NCI-H446 treated with DMSO at 0.1 percent for 48 hours (cell line): ENCODE measurements around the gene C16orf74.

Experiments
- DNase-seq: peaks from one replicate; lab custom pipeline; 2025; lab: John Stamatoyannopoulos, UW

C16orf74 gene

GRCh38 chr16:85750827-85751697 lies at the start of gene C16orf74:
Gene C16orf74 (minus strand): TSS chr16:85751096. CDS start chr16:85735217, 15,879 bp downstream.
- no peak for DNase-seq

DNA sequence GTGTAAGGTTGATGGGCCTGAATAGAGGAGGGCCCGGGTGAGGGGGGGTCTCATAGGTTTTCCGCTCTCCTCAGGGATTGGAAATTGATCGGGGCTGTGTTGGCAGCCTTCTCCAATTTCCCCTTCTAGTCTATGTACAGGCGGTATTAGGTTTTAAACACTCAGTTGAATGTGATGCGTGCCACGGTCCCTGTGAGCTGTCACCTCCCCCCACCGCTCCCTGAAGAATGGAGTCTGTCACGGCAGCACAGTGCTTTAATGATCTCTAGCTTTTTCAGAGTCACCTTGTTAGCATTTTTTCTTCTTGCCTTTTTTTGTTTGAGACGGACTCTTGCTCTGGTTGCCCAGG lies 49.4 kb upstream of the C16orf74 start:
- DNase-seq = no peak

DNA sequence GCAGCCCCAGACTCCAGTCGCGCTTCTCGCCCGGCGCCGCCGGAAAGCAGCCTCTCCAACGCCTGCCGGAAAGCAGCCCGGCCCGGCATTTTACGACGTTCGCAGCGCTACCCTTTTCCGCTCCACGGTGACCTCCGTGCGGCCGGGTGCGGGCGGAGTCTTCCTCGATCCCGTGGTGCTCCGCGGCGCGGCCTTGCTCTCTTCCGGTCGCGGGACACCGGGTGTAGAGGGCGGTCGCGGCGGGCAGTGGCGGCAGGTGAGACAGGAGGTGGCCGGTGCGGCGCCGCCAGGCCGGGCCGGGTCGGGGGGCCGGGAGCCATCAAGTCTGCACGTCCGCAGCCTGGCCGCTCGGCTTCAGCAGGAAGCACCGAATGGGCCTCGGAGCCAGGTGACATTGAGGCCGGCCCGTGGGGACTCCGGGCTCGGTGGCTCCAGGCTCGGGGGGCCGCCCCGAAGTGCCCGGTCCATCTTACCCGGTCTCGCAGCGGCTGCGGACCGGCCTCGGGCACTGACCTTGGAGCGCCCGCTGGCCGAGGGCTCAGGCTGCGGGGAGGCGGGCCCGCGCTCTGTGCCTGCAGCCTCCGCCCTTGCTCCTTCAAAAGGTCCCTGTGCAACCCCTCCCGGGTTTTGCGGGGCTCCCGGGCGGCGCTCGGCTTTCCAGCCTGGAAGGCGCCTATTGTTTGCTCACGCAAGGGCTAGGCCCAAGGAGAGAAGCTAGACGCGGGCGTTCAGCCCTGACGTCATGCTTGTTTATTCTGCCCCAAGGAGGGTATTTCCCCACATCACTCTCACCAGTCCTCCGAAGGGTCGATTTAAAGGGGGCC lies 48.8 kb upstream of the C16orf74 start, which contains the start of the genes COX4I1 and EMC8:
Gene COX4I1, plus strand, starts transcription at position 199 of the 824 bp plus-strand sequence. CDS start 1,511 bp downstream, outside the sequence.
Gene EMC8, minus strand, starts transcription at position 48 of the 824 bp plus-strand sequence. CDS start 249 bp downstream, outside the sequence.
- DNase-seq = peak; percentile 58

- DNase-seq = no peak
Measured at GRCh38 chr16:85798901-85799496, 48.1 kb upstream of the C16orf74 start.

- no peak for DNase-seq
Measured at GRCh38 chr16:85798283-85798776, 47.4 kb upstream of the C16orf74 start.

- DNase-seq = no peak
Measured at GRCh38 chr16:85796599-85796998, 45.7 kb upstream of the C16orf74 start.

DNA sequence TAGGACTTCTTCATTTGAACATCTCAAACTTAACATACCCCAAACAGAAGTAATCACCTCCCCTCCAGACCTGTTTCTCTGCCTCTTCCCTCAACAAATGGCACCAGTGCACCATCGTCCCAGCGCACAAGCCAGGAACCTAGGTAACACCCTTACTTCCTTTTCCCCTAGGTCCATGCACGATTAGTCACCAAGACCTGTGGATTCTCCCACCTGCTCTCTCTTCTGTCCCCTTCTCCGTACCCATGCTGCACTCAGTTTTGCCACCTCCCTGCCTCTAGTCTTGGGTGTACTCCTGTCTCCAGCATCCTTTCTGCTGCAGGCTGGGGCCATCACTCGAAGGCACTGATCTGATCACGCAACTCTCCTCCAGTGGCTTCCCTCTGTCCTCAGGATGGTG lies 45.3 kb upstream of the C16orf74 start:
- DNase-seq = no peak

- no peak for DNase-seq
Measured at GRCh38 chr16:85794696-85795095, 43.8 kb upstream of the C16orf74 start.

DNA sequence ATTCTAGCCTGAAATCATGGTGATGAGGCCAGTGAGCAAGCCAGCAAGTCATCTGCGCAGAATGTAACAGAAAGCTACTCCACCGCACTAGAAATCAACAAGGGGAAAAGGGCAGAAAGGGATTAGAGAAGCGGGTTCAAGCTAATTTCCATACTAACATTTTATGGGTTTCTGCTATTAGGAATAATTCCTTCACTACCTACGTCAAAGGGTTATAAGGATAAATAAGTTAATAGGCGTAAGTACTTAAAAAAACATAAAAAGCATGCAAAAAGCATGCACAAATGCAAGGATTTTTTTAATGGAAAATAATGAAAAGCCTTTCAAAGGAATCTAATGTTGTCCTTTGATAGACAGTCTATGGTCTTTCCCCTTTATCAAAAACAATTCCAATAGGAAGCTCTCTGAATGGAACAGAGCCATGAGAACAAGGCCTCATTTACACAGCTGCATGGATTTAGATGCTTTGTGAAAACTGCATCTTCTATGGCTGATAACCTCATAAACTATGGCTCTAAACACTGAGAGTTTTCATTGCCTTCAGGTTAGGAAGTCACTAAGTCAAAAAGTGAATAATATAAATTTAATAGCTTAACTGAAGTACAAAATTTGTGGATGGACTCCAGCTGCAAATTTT lies 42.9 kb upstream of the C16orf74 start:
- no peak for DNase-seq

DNA sequence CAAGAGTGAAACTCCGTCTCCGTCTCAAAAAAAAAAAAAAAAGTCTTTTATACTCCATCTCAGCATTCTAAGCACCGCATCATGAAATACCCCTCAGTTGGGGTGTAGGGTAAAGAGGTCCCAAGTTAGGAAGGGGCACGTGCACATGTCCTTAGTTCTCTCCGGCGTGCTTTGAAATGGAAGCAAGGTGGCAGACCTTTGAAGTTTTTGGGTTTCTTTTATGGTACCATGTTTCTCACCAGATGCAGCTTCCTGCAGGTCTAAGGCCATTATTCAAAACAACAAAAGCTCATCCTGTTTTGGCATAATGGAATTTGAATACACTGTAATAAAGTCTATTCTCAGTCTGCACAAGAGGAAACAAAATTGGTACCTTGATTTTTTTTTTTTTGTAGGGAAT lies 38.9 kb upstream of the C16orf74 start:
- no peak for DNase-seq

DNA sequence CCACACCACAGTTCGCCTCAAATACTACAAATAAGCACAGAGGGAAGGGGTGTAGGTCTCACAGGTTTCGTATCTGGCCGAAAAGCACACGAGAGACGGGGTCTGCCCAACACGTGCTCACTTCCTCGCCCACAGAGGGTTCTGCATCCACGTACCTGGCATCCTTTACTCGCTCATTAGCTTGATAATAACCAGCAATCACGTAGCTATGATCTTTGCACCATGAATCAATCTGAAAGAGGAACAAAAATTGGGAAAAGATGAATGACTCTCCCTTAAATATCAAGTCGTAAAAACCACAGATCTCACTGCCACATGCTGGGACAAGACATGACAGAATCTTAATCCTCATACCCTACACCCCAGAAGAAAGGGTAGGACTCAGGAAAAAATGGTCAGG lies 37.9 kb upstream of the C16orf74 start:
- no peak for DNase-seq

GRCh38 chr16:85785927-85786326 lies 35.0 kb upstream of the C16orf74 start:
- no peak for DNase-seq

DNA sequence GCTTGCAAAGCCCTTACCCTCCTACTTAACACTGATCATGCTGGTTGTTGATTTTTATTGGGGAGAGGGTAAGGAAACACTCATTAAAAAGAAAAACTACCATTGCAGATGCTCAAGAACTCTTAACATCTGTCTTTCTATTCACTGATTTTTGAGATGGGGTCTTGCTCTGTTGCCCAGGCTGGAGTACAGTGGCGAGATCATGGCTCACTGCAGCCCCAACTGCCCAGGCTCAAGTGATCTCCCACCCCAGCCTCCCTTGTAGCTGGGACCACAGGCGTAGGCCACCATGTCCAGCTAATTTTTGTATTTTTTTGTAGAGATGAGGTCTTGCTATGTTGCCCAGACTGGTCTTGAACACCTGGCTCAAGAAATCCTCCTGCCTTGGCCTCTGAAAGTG lies 33.9 kb upstream of the C16orf74 start:
- DNase-seq = no peak

DNA sequence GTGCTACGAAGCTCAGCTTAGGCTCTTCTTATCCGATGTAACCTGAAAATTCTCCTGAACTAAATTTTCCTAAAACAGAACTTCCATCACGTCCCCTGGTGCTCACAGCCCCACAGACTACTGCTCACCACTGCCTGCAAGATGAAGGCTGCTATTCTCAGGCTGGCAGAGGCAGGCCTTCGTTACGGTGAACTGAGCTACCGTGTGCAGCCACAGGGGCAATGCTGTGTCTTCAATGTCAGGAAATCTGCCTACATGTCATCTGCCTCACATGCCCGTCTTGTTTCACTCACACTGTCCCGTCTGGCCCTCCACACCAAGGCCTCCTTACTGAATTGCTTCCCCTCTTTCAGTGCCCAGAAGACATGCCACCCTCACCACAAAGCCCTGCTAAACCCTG lies 32.5 kb upstream of the C16orf74 start:
- DNase-seq = no peak

- DNase-seq = no peak
Measured at GRCh38 chr16:85782451-85782850, 31.6 kb upstream of the C16orf74 start.

DNA sequence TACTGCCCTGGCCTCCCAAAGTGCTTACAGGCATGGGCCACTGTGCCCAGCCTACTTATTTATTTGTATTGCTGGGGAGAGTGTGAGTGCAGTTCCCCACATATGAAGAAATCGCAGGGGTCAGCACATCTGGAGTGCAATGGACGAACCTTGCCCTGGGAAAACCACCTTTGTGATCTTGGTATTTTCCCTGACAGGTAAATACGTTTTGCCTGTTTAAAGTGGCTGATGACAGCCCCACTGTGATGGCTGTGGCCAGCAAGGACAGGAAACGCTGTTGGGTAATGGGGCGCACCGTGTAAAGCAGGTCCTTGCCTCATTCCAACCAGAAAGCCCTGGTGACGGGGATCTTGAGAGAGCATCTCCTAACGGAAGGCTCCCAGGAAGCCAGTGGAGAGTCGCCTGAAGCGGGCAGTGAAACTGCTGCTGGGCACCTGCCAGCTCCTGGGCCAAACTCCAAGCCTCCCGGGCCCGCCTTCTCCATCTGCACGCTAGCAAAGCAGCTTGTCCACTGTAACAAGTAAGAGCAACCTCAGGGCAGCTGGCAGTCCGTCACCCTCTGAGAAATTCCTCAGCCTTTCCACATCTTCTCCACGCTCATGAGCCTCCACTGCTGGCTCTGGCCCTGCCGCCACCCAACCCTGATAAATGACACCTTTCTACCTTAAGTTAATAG lies 30.9 kb upstream of the C16orf74 start:
- peak; percentile 36 for DNase-seq

DNA sequence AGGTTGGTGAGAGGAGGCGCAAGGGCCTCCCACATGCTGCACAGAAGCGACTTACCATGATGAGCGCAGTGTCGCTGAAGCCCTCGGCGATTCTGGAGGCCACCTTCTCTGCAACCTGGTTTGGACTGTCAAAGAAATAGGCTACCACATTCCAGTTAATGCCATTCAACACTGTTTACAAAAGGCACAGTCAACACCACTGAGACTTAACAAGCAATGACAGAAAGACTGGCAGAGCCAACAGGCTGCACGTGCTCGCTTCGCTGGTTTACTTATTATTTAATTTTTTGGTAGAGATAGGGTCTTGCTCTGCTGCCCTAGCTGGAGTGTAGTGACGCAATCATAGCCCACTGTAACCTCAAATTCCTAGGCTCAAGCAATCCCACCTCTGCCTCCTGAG lies 30.3 kb upstream of the C16orf74 start:
- DNase-seq = no peak

- no peak for DNase-seq
Measured at GRCh38 chr16:85780281-85780680, 29.4 kb upstream of the C16orf74 start.

GRCh38 chr16:85778873-85779272 lies 28.0 kb upstream of the C16orf74 start:
- no peak for DNase-seq

DNA sequence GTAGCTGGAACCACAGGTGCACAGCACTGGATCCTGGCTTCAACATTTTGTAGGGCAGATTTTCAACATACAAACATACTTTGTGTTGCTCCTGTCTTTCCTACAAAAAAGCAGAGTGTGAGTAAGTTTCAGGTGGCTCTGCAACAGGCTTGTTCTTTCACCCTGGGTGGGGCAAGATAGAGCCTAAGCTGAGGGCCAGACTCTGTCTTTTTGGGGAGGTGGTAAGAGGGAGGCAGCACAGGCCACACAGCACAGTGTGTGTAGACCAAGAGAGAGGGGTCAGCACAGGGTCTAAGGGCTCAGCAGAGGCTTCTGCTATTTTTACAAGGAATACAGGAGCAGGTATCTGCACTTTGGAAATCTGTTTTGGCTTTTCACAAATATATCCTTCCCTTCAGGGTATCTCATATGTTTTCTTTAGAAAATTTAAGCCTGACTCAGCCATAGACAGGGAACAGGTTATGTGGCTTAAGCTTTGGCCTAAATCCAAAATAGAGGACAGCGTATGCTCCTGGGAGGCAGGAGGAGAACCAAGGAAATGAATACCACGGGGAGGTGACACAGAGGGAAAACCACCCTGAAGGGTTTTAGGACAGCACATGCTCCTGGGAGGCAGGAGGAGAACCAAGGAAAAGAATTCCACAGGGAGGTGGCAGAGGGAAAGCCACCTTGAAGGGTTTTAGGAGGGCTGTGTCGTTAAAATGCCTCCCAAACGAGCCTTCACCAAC lies 26.9 kb upstream of the C16orf74 start:
- no peak for DNase-seq

DNA sequence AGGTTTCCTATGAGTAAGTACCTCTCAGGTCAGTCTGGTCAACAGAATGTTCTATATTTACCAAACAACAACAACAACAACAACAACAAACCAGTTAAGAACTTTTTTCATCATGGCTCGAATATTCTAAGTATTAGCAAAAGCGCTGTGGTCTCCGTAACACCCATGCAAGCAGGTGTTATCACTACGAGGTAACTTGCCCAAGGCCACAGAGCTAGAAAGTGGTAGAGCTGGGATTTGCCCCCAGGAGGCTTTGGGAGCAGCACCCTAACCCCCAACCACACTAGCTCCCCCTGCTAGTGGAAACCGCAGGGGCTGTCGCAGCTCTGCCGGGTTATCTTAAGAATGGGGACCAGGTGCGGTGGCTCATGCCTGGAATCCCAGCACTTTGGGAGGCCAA lies 23.9 kb upstream of the C16orf74 start:
- DNase-seq = no peak
